DND-41 (cell line): ENCODE results near the gene GBA2.

Experiments used
- ATAC-seq: fragments of 200-7000 bp; cut with Tn5 transposase; 3 replicates; pipeline ENCODE4 v1.9.1; 2021; ENCODE audit warnings: low read depth; ENCODE audit not compliant: insufficient read depth
- DNase-seq: peaks from one replicate; pipeline ENCODE4 v3.0.0-alpha.2; 2020
- H2AFZ ChIP-seq: 2 replicates; pipeline ENCODE4 v1.6.0; 2012; ENCODE audit warnings: low read depth, low read length
- H3K27ac ChIP-seq: 2 replicates; pipeline ENCODE4 v1.5.1; 2012; ENCODE audit warnings: low read length, inconsistent platforms
- H3K27me3 ChIP-seq: fragments of 200-600 bp; sonication (generic); 2 replicates; pipeline ENCODE4 v1.6.0; 2012; ENCODE audit warnings: low read length, mild to moderate bottlenecking, inconsistent platforms; ENCODE audit not compliant: insufficient read depth, poor library complexity
- H3K36me3 ChIP-seq: 2 replicates; pipeline ENCODE4 v1.5.1; 2012; ENCODE audit warnings: low read length, inconsistent platforms; ENCODE audit not compliant: insufficient read depth
- H3K4me1 ChIP-seq: 2 replicates; pipeline ENCODE4 v1.5.1; 2012; ENCODE audit warnings: mild to moderate bottlenecking, low read length; ENCODE audit not compliant: insufficient read depth
- H3K4me2 ChIP-seq: 2 replicates; pipeline ENCODE4 v1.6.0; 2012; ENCODE audit warnings: mild to moderate bottlenecking, moderate library complexity, low read length, inconsistent platforms; ENCODE audit not compliant: insufficient read depth
- H3K4me3 ChIP-seq, 2 experiments: fragments of 200-600 bp in 1 of 2; shearing (Covaris generic) in 1 of 2; 2 replicates each; pipeline ENCODE4 v1.5.1; 2012 to 2016; ENCODE audit warnings: inconsistent platforms in 2 of 2, low read length in 2 of 2, mild to moderate bottlenecking in 2 of 2, low read depth in 1 of 2, moderate library complexity in 1 of 2
- H3K79me2 ChIP-seq: 2 replicates; pipeline ENCODE4 v1.6.0; 2012; ENCODE audit warnings: low read length, inconsistent platforms; ENCODE audit not compliant: insufficient read depth
- H3K9ac ChIP-seq: 2 replicates; pipeline ENCODE4 v1.6.0; 2012; ENCODE audit warnings: low read depth, mild to moderate bottlenecking, inconsistent platforms, low read length, moderate library complexity
- H3K9me3 ChIP-seq: 2 replicates; pipeline ENCODE4 v1.5.1; 2012; ENCODE audit warnings: low read length, moderate library complexity, mild to moderate bottlenecking, inconsistent platforms; ENCODE audit not compliant: insufficient read depth, severe bottlenecking
- H4K20me1 ChIP-seq: 2 replicates; pipeline ENCODE4 v1.6.0; 2012; ENCODE audit warnings: low read length; ENCODE audit not compliant: insufficient read depth
- EZH2 ChIP-seq: IDR thresholded peaks from 3 replicates; pipeline ENCODE4 v1.6.1; 2012; ENCODE audit warnings: borderline replicate concordance, low read depth, mild to moderate bottlenecking, moderate library complexity, low read length, inconsistent platforms; ENCODE audit not compliant: severe bottlenecking
- TF ChIP-seq, protein P1 (sequence below): IDR thresholded peaks from 2 replicates; pipeline ENCODE4 v1.5.1; 2012; ENCODE audit warnings: borderline replicate concordance, low read length, moderate library complexity, mild to moderate bottlenecking; ENCODE audit not compliant: poor library complexity, severe bottlenecking; ENCODE audit errors: extremely low read depth

Gene GBA2

DNA sequence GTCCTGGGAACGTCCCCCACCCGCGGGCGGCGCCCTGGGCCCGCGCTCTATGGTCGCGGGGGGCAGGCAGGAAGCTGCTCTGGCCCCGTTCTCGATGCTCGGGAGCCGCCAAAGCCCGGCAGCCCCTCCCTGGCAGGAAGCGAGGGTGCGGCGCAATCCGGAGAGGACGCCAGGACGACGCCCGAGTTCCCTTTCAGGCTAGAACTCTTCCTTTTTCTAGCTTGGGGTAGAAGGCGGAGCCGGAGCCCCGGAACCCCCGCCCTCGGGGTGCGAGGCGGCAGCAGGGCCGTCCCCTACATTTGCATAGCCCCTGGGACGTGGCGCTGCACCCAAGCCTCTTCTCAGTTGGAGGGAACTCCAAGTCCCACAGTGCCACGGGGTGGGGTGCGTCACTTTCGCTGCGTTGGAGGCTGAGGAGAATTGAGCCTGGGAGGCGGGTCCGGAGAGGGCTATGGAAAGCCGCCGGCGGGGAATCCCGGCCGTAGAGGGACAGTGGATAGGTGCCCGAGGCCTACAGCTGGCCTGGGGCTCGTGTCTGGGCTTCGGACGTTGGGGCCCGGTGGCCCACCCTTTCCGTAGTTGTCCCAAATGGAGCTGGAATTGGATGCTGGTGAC is 16.7 kb downstream of the GBA2 start, which contains the start of the genes CREB3 and TLN1:
Gene CREB3 (plus strand): TSS at position 482 of the 615 bp plus-strand sequence. CDS start 107 bp downstream, at position 589.
Gene TLN1 (minus strand): TSS at position 11 of the 615 bp plus-strand sequence. CDS start 6,501 bp downstream, outside the sequence.
- Histone ChIP-seq H2AFZ (peak within 1 kb of the TSS; percentile 71), H4K20me1 (peaks cover 34% of the 10 kb centered on the region), H3K4me1 (peaks cover 56% of the 10 kb centered on the region), H3K36me3 (peaks cover 47% of the 10 kb centered on the region), H3K27me3 (no peaks in the 10 kb centered on the region), H3K9ac (peak within 1 kb of the TSS; percentile 74), H3K27ac (peak within 1 kb of the TSS; percentile 76), H3K79me2 (peaks cover 61% of the 10 kb centered on the region), H3K9me3 (no peaks in the 10 kb centered on the region), H3K4me2 (peak within 1 kb of the TSS; percentile 93), H3K4me3 (peak within 1 kb of the TSS; percentile 94 to 95)
- TF ChIP-seq, protein P1, sequence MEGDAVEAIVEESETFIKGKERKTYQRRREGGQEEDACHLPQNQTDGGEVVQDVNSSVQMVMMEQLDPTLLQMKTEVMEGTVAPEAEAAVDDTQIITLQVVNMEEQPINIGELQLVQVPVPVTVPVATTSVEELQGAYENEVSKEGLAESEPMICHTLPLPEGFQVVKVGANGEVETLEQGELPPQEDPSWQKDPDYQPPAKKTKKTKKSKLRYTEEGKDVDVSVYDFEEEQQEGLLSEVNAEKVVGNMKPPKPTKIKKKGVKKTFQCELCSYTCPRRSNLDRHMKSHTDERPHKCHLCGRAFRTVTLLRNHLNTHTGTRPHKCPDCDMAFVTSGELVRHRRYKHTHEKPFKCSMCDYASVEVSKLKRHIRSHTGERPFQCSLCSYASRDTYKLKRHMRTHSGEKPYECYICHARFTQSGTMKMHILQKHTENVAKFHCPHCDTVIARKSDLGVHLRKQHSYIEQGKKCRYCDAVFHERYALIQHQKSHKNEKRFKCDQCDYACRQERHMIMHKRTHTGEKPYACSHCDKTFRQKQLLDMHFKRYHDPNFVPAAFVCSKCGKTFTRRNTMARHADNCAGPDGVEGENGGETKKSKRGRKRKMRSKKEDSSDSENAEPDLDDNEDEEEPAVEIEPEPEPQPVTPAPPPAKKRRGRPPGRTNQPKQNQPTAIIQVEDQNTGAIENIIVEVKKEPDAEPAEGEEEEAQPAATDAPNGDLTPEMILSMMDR = peak; percentile 39
- no peak for TF ChIP-seq EZH2
- DNase-seq (peak; percentile 98), ATAC-seq (peak; percentile 91)

DNA sequence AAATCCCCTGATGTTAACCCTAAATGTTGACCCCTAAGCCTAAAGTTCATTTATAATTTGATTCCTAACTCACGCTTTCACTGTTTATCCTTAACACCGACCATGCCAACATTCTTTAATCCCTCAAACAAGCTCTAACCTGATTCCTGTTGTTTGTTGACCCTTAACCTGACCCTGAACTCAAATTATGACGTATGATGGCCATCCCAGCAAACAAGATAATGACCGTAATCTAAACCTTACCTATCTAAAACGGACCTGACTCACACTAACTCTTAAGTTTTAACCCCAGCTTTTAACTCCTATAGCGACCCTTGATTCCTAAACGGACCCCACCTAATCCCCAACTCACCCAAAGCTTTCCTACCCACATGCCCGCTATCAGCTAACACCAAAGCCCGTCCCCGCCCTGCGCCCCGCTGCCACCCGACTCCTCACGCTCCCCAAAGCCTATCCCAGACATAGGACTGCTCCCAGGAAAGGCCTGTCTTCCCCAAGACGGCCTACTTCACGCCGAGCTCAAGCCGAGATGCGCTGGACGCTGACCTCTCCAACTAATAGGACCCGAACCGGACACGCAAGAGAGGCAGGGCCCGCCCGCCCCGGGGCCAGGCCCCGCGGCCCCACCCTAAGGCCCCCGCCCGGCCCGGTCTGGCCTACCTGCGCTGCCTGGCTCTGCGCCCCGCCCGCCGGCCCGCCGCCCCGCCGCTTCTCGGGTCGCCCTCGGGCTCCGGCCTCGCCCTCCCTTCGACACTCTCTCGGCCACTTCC is 17.4 kb downstream of the GBA2 start:
- Histone ChIP-seq H3K4me2 (peak overlapping the region; percentile 93), H3K27me3 (no peaks in the 10 kb centered on the region), H3K4me3 (peak overlapping the region; percentile 94 to 95; a peak in 3 of 4 replicates), H2AFZ (peak overlapping the region; percentile 63), H3K9ac (peak overlapping the region; percentile 74), H3K36me3 (peaks cover 40% of the 10 kb centered on the region), H4K20me1 (peaks cover 41% of the 10 kb centered on the region), H3K9me3 (no peaks in the 10 kb centered on the region), H3K79me2 (peaks cover 68% of the 10 kb centered on the region), H3K4me1 (peaks cover 59% of the 10 kb centered on the region), H3K27ac (peak overlapping the region; percentile 76)
- ATAC-seq (no peak), DNase-seq (no peak)
- no peak for TF ChIP-seq EZH2
- TF ChIP-seq, protein P1 = no peak

- peak overlapping the region; percentile 76 for H3K27ac ChIP-seq
- H3K36me3 ChIP-seq = peaks cover 40% of the 10 kb centered on the region
- TF ChIP-seq EZH2 = no peak
- TF ChIP-seq, protein P1 = no peak
- H3K9ac ChIP-seq = peak overlapping the region; percentile 74
- H2AFZ ChIP-seq = no peak overlapping the region
- peaks cover 76% of the 10 kb centered on the region for H3K79me2 ChIP-seq
- H3K4me1 ChIP-seq = peaks cover 59% of the 10 kb centered on the region
- peaks cover 50% of the 10 kb centered on the region for H4K20me1 ChIP-seq
- peak overlapping the region; percentile 93 for H3K4me2 ChIP-seq
- H3K27me3 ChIP-seq = no peaks in the 10 kb centered on the region
- H3K4me3 ChIP-seq = peak overlapping the region in 1 of 2 experiments; percentile 94; a peak in 2 of 4 replicates
- ATAC-seq = no peak
- no peaks in the 10 kb centered on the region for H3K9me3 ChIP-seq
- no peak for DNase-seq
Measured at GRCh38 chr9:35730486-35730854, 18.6 kb downstream of the GBA2 start.
